Spleen (tissue), 11 donors: ENCODE measurements around the gene OR9Q1. TPM values are rescaled to one million over a fixed set of nuclear protein-coding genes. Genes with fewer than 3 reads are reported as not detected.
A peak's percentile ranks its signal among the peaks of the same experiment; 100 is the strongest.

Experiments used
- DNase-seq: peaks from one replicate; pipeline ENCODE4 v3.0.0-alpha.2; 2020
- H3K27ac ChIP-seq, 8 donors: fragments of 200-600 bp; sonication (generic) in 7 of 8; 1 replicate in 4 of 8; 2 replicates in 4 of 8; pipeline versions ENCODE4 v1.5.0 to v1.8.0; 2016 to 2021; ENCODE audit warnings: inconsistent platforms in 4 of 8, mild to moderate bottlenecking in 4 of 8, moderate library complexity in 1 of 8
- H3K27me3 ChIP-seq, 7 donors: fragments of 200-600 bp; sonication (generic) in 6 of 7; replicated peaks in 1 of 7; 1 replicate in 4 of 7; 2 replicates in 3 of 7; pipeline versions ENCODE4 v1.5.0 to v1.8.0; 2016 to 2021; ENCODE audit warnings: inconsistent platforms in 3 of 7, mild to moderate bottlenecking in 1 of 7
- H3K36me3 ChIP-seq, 6 donors: fragments of 200-600 bp; sonication (generic) in 5 of 6; 1 replicate in 4 of 6; 2 replicates in 2 of 6; pipeline versions ENCODE4 v1.5.0 to v1.8.0; 2016 to 2021; ENCODE audit warnings: inconsistent platforms in 2 of 6
- H3K4me1 ChIP-seq, 6 donors: fragments of 200-600 bp; sonication (generic) in 5 of 6; 1 replicate in 3 of 6; 2 replicates in 3 of 6; pipeline versions ENCODE4 v1.5.0 to v1.8.0; 2016 to 2021; ENCODE audit warnings: inconsistent platforms in 3 of 6
- H3K4me3 ChIP-seq, 8 donors: fragments of 200-600 bp; sonication (generic) in 7 of 8; 1 replicate in 4 of 8; 2 replicates in 4 of 8; pipeline versions ENCODE4 v1.5.0 to v1.8.0; 2016 to 2021; ENCODE audit warnings: inconsistent platforms in 4 of 8, mild to moderate bottlenecking in 4 of 8, moderate library complexity in 2 of 8
- H3K9me3 ChIP-seq, 8 donors: fragments of 200-600 bp; sonication (generic) in 7 of 8; 1 replicate in 4 of 8; 2 replicates in 4 of 8; pipeline versions ENCODE4 v1.5.0 to v1.8.0; 2016 to 2021; ENCODE audit warnings: inconsistent platforms in 4 of 8
- POLR2A ChIP-seq, 3 donors: fragments of 450-650 bp; IDR thresholded peaks; one replicate each; pipeline ENCODE4 v1.5.1; 2017; ENCODE audit warnings: antibody characterized with exemption in 3 of 3, mild to moderate bottlenecking in 1 of 3
- POLR2AphosphoS5 ChIP-seq, 3 donors: sonication (generic); formaldehyde crosslinking; IDR thresholded peaks; one replicate each; pipeline ENCODE4 v1.5.1; 2017; ENCODE audit warnings: antibody characterized with exemption in 3 of 3
- WGBS, 5 donors: extraction: QIAGEN DNeasy Blood & Tissue Kit in 3 of 5; methylation state at CpG; one replicate each; pipeline versions ENCODE4 v1.1.5 to v1.1.7; 2013 to 2018; 5-methylcytosine and 5-hydroxymethylcytosine counted together
- intact Hi-C: fragments of 100-400 bp; cut with DNase I; formaldehyde crosslinking; loops from one replicate; pipeline ENCODE4 v1.15.0; 2023; ENCODE audit warnings: low total_unique reads
- polyA plus RNA-seq, 3 donors: library from polyadenylated mRNA; stranded (reverse); fragments of 200-250 nt; gene quantifications; one replicate each; pipeline ENCODE4 v1.2.1, GENCODE V29; 2013
- total RNA-seq, 7 donors: library from RNA; depleted of rRNA in 3 of 7; stranded (reverse); fragments of >200 nt in 3 of 7; fragmentation: NEBNext Ultra II Directional in 4 of 7; extraction: Animal tissue kit (Norgen Biotek cat#: 25700) in 4 of 7; gene quantifications; one replicate each; pipeline versions ENCODE4 v1.1.0 to v1.2.1, GENCODE V29; 2016 to 2021
- TF ChIP-seq, protein P1 (sequence below), 11 experiments: fragments of 200-600 bp in 7 of 11; fragments of 450-650 bp in 4 of 11; sonication (generic) in 4 of 11; IDR thresholded peaks in 8 of 11; conservative IDR thresholded peaks in 3 of 11; 1 replicate in 7 of 11; 2 replicates in 4 of 11; pipeline versions ENCODE4 v1.4.0 to v1.8.0; 2016 to 2021; ENCODE audit warnings: antibody characterized with exemption in 11 of 11, inconsistent platforms in 4 of 11, mild to moderate bottlenecking in 1 of 11
- donor health status: healthy with polysubstance abuse.
- donor health status: DM: no; HTN: no; CAD: no; lungs with moderate emphysema.
- donor health status: DM: no; HTN: no; CAD: no.
- donor health status: Bipolar disorder and iron deficiency.
- donor health status: healthy.
- donor health status: DM: no; HTN: no; CAD: no.
- donor health status: DM: yes; HTN: yes; CAD: no.

The OR9Q1 gene
- total and polyA plus RNA-seq, 10 donors: not detected

DNA sequence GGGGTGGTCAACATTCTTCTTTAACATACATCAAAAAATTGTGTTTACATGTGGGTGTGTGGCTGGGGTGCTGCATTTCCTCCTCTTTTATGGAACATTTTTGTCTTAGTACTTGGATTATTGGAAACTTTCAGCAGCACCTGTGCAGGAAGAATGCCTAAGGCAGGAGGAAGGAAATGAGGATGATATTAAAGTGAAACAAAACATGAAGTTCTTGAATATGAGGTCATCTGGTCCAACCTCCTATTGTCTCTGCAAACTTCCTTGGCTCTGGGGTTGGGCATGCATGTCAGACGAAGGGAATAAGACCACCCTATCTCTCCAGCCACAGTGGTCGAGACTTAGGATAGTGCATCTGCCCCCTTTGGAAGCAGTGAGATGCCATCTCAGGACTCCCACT, 20.6 kb upstream of the OR9Q1 start:
- WGBS, 5 donors: 61 to 76% (median 63%) methylated on average over 2 of the region's 2 CpGs
- H3K9me3 ChIP-seq: peaks cover 0 to 7% (median 0%) of the 10 kb centered on the region in 8 donors
- no peaks in the 10 kb centered on the region for H3K36me3 ChIP-seq
- intact Hi-C loops: no loop called here
- DNase-seq: no peak
- peaks cover 0 to 31% (median 0%) of the 10 kb centered on the region in 7 donors for H3K27me3 ChIP-seq
- TF ChIP-seq POLR2AphosphoS5 (IDR thresholded peaks at IDR 0.05) (no peak), POLR2A (IDR thresholded peaks at IDR 0.05) (no peak)
- TF ChIP-seq, protein P1, sequence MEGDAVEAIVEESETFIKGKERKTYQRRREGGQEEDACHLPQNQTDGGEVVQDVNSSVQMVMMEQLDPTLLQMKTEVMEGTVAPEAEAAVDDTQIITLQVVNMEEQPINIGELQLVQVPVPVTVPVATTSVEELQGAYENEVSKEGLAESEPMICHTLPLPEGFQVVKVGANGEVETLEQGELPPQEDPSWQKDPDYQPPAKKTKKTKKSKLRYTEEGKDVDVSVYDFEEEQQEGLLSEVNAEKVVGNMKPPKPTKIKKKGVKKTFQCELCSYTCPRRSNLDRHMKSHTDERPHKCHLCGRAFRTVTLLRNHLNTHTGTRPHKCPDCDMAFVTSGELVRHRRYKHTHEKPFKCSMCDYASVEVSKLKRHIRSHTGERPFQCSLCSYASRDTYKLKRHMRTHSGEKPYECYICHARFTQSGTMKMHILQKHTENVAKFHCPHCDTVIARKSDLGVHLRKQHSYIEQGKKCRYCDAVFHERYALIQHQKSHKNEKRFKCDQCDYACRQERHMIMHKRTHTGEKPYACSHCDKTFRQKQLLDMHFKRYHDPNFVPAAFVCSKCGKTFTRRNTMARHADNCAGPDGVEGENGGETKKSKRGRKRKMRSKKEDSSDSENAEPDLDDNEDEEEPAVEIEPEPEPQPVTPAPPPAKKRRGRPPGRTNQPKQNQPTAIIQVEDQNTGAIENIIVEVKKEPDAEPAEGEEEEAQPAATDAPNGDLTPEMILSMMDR (IDR thresholded peaks at IDR 0.05 in 8 of 11, conservative IDR thresholded peaks at IDR 0.05 in 3 of 11): no peak
- H3K4me3 ChIP-seq: no peak overlapping the region
- no peak overlapping the region for H3K27ac ChIP-seq
- H3K4me1 ChIP-seq: no peaks in the 10 kb centered on the region

DNA sequence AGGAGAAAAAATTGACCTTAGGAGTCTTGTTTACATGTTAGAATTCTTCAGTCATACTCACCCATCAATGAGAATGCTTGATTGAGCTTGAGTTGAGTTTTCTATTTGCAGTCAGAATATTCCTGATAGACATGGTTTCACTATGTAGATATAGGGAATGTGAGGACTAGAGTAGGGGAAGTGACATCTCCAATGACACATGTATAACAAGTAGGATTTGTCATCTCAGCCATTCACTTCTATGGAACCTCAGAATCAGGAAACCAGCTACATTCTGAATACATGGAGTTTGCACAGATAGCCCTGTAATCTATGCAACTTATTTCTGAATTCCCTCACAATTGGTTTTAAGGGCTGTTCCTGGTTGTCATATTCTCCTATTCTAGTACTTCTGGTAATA, 20.1 kb upstream of the OR9Q1 start:
- H3K36me3 ChIP-seq: no peaks in the 10 kb centered on the region
- H3K27me3 ChIP-seq: peaks cover 0 to 31% (median 0%) of the 10 kb centered on the region in 7 donors
- TF ChIP-seq POLR2A (IDR thresholded peaks at IDR 0.05) (no peak), POLR2AphosphoS5 (IDR thresholded peaks at IDR 0.05) (no peak)
- TF ChIP-seq, protein P1 (IDR thresholded peaks at IDR 0.05 in 8 of 11, conservative IDR thresholded peaks at IDR 0.05 in 3 of 11): no peak
- no peak for DNase-seq
- intact Hi-C loops: no loop called here
- peaks cover 0 to 7% (median 0%) of the 10 kb centered on the region in 8 donors for H3K9me3 ChIP-seq
- H3K4me1 ChIP-seq: no peaks in the 10 kb centered on the region
- H3K4me3 ChIP-seq: no peak overlapping the region
- no peak overlapping the region for H3K27ac ChIP-seq

DNA sequence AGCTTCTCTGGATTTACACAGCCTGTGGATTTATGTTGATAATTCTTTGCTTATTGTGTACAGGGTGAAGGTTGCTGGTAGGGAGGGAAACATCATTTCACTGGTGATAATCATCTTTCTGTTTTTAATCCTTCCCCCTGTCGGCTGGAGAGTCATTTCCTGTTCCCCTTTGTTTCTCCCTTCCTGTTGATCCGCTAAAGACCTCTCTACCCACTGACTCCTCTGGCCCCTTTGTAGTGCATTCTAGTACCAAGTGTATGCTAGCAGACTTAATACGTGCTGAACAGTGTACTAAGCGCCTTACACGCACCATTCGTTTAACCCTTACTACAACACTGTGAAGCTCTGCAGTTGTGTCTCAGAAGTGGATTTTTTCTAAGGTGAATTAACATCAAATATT, 19.0 kb upstream of the OR9Q1 start:
- intact Hi-C loops: no loop called here

DNA sequence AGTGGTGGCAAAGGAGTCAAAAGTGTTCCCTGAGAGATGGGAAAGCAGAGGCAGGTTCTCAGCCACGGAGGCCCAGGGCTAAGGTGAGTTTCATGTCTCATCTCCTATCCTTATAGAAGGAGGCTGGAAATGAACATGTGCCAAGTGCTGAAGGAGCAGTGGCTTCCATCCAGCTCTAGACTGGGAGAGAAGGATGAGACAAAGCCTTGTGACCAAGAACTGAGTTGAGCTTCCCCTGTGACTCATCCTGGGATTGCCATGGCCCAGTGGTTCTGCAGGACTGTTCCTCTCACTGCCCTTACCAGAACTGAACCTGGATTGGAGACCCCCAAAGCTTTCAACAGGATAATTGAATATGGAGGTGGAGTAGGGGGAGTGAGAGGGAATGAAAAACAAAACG, 16.7 kb upstream of the OR9Q1 start:
- no peak overlapping the region for H3K27ac ChIP-seq
- H3K4me3 ChIP-seq: no peak overlapping the region
- 60 to 87% (median 75%) methylated on average over 2 of the region's 2 CpGs for WGBS, 5 donors
- no peaks in the 10 kb centered on the region for H3K4me1 ChIP-seq
- H3K9me3 ChIP-seq: no peaks in the 10 kb centered on the region
- peaks cover 0 to 31% (median 0%) of the 10 kb centered on the region in 7 donors for H3K27me3 ChIP-seq
- DNase-seq: no peak
- TF ChIP-seq, protein P1 (IDR thresholded peaks at IDR 0.05 in 8 of 11, conservative IDR thresholded peaks at IDR 0.05 in 3 of 11): no peak
- TF ChIP-seq POLR2AphosphoS5 (IDR thresholded peaks at IDR 0.05): no peak
- TF ChIP-seq POLR2A (IDR thresholded peaks at IDR 0.05): no peak
- H3K36me3 ChIP-seq: no peaks in the 10 kb centered on the region
- intact Hi-C loops: no loop called here

More for the DNA sequence above, 19.0 kb upstream of the OR9Q1 start:
- Histone ChIP-seq H3K36me3 (no peaks in the 10 kb centered on the region), H3K4me3 (no peak overlapping the region), H3K27me3 (peaks cover 0 to 31% (median 0%) of the 10 kb centered on the region in 7 donors), H3K27ac (peak overlapping the region in 2 of 8 donors; percentile 12 to 66), H3K9me3 (peaks cover 0 to 7% (median 0%) of the 10 kb centered on the region in 8 donors), H3K4me1 (no peaks in the 10 kb centered on the region)
- TF ChIP-seq, protein P1 (IDR thresholded peaks at IDR 0.05 in 8 of 11, conservative IDR thresholded peaks at IDR 0.05 in 3 of 11): no peak
- TF ChIP-seq POLR2AphosphoS5 (IDR thresholded peaks at IDR 0.05): no peak
- no peak for TF ChIP-seq POLR2A (IDR thresholded peaks at IDR 0.05)
- 33 to 55% (median 42%) methylated on average over 6 of the region's 6 CpGs for WGBS, 5 donors
- no peak for DNase-seq
